ENCODE measurements around the gene FLNB. TPM values are rescaled to one million over a fixed set of nuclear protein-coding genes. Genes with fewer than 3 reads are reported as not detected.

FLNB gene
- total and polyA plus RNA-seq, 2 experiments from 2014 or later = 60.6 to 186 TPM

DNA sequence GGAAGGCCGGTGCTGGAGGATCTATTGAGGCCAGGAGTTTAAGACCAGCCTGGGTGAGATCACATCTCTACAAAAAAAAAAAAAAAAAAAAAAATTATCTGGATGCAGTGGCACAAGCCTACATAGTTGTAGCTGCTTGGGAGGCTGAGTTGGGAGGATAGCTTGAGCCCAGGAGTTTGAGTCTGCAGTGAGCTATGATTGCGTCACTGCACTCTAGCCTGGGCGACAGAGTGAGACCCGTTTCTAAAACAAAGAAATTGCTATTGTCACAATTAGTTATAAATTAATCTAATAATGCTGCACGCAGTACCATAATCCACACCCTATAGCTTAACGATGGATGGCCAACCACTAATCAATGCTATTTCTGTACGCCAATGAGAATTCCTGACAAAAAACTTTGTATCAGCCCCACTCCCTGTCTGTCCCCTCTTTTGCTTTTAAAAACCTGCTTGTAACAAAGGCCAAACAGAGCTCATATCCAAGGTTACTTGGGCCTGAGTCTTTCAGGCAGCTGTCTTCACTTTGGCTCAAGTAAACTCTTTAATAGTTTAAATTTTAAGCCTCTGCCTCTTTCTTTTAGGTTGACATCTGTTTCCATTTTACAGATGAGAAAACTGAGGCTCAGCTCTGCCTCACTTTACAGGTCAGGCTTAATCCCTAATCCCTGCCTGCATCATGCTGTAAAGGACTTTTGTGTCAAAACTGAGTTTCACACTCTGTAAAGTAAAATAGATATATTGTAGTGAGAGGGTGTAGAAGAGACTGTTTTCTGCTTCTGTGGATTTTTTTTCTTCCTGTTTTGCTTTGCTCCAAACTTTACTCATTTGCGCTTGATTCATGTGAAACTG is 10.9 kb downstream of the FLNB start:
- Histone ChIP-seq H3K27ac (no peak overlapping the region), H3K9me2 (ENCODE audit: insufficient read depth) (no peaks in the 10 kb centered on the region), H3K4me2 (ENCODE audit: unreplicated experiment) (no peak overlapping the region), H3K9me3 (ENCODE audit: low read depth) (no peaks in the 10 kb centered on the region), H3K9ac (no peak overlapping the region), H3K36me3 (ENCODE audit: low read depth) (no peaks in the 10 kb centered on the region), H3K4me3 (no peak overlapping the region), H3K27me3 (replicated peaks; ENCODE audit: insufficient read depth) (no peaks in the 10 kb centered on the region), H4K20me1 (ENCODE audit: insufficient read depth) (peaks cover 7% of the 10 kb centered on the region), H3K4me1 (ENCODE audit: insufficient read depth) (peaks cover 47% of the 10 kb centered on the region), H3K79me2 (ENCODE audit: insufficient read depth) (peaks cover 98% of the 10 kb centered on the region), H2AFZ (no peak overlapping the region), H3F3A (ENCODE audit: insufficient read depth) (peaks cover 27% of the 10 kb centered on the region; the same call in 1 of the 2 replicates)
- DNase-seq = no peak
- TF ChIP-seq EZH2 (IDR thresholded peaks at IDR 0.05; ENCODE audit: insufficient read depth, poor library complexity, severe bottlenecking) (no peak), EZH2phosphoT487 (IDR thresholded peaks at IDR 0.05; ENCODE audit: insufficient read depth, low read depth) (no peak)
- WGBS, 2 experiments (ENCODE audit: low coverage in 1 of 2, low lambda C conversion rate in 2 of 2, missing lambda C conversion rate in 2 of 2) = 85 to 87% methylated on average over 8 of the region's 8 CpGs
- in situ Hi-C loops (cut with MboI) = no loop called here

DNA sequence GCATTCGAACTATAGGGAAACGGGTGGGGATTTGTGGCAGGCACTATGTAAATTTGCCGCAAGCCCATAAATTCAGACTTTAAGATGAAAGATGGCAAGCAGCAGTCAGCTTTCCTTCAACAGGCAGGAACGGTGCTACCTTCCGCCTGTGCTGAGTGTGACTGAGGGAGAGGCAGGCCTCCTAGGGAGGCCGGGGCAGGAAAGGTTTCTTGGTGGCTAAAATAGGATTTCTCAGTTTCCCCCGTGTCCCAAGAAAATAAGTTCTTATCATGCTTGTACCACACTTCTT is 12.5 kb downstream of the FLNB start:
- H3K4me1 ChIP-seq (ENCODE audit: insufficient read depth) = peaks cover 37% of the 10 kb centered on the region
- no peaks in the 10 kb centered on the region for H3K27me3 ChIP-seq (replicated peaks; ENCODE audit: insufficient read depth)
- no peak overlapping the region for H3K9ac ChIP-seq
- in situ Hi-C loops (cut with MboI) = no loop called here
- TF ChIP-seq EZH2phosphoT487 (IDR thresholded peaks at IDR 0.05; ENCODE audit: insufficient read depth, low read depth) = no peak
- no peak for TF ChIP-seq EZH2 (IDR thresholded peaks at IDR 0.05; ENCODE audit: insufficient read depth, poor library complexity, severe bottlenecking)
- H3F3A ChIP-seq (ENCODE audit: insufficient read depth) = peaks cover 14% of the 10 kb centered on the region; the same call in 1 of the 2 replicates
- H3K9me3 ChIP-seq (ENCODE audit: low read depth) = no peaks in the 10 kb centered on the region
- peak overlapping the region; percentile 11 for H3K4me2 ChIP-seq (ENCODE audit: unreplicated experiment)
- H2AFZ ChIP-seq = no peak overlapping the region
- WGBS, 2 experiments (ENCODE audit: low coverage in 1 of 2, low lambda C conversion rate in 2 of 2, missing lambda C conversion rate in 2 of 2) = 45 to 52% methylated on average over 7 of the region's 7 CpGs
- no peak overlapping the region for H3K4me3 ChIP-seq
- H3K36me3 ChIP-seq (ENCODE audit: low read depth) = no peaks in the 10 kb centered on the region
- no peaks in the 10 kb centered on the region for H3K9me2 ChIP-seq (ENCODE audit: insufficient read depth)
- H3K27ac ChIP-seq = no peak overlapping the region
- no peak for DNase-seq
- peaks cover 10% of the 10 kb centered on the region; the same call in 1 of the 2 replicates for H4K20me1 ChIP-seq (ENCODE audit: insufficient read depth)
- H3K79me2 ChIP-seq (ENCODE audit: insufficient read depth) = peaks cover 100% of the 10 kb centered on the region

DNA sequence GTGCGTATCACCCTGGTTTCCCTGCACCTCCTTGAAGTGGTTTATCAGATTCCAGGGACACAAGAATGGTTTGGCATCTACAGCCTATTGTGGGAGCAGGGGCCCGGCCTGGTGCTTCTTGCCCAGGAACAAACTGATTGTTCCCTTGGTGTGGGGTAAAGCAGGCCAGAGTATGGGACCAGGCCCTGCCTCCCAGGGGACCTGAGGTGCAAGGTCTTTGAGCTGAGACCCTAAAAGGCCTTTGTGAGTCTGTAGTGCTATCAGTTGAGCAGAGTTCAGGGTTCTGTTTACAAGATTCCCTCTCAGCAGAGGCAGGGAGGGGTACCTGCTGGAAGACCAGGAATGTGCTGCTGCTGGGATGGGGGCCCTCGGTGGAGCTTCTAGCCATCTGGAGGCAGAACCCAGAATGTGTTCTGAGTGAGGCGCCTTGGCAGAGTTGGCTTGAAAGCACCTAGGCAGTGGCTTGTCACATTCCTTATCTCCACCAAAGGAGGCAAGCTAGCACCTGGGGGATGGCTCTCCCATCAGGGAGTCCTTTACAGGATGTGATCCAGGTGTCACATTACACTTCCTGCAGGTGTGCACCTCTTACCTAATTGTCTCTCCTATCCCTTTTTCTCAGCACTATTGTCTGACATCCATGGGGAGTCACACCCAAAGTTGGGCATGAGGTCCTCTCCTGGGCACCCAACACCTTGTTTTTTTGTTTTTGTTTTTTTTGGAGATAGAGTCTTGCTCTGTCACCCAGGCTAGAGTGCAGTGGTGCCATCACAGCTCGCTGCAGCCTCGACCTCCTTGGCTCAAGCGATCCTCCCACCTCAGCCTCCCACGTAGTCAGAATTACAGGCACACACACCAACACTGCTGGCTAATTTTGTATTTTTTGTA is 13.1 kb downstream of the FLNB start:
- Histone ChIP-seq H3K9me2 (ENCODE audit: insufficient read depth) (no peaks in the 10 kb centered on the region), H3K4me2 (ENCODE audit: unreplicated experiment) (no peak overlapping the region), H3K9ac (no peak overlapping the region), H3K36me3 (ENCODE audit: low read depth) (no peaks in the 10 kb centered on the region), H3K4me3 (no peak overlapping the region), H3K27ac (no peak overlapping the region), H3K79me2 (ENCODE audit: insufficient read depth) (peaks cover 100% of the 10 kb centered on the region), H2AFZ (no peak overlapping the region), H3K27me3 (replicated peaks; ENCODE audit: insufficient read depth) (no peaks in the 10 kb centered on the region), H3K9me3 (ENCODE audit: low read depth) (no peaks in the 10 kb centered on the region), H4K20me1 (ENCODE audit: insufficient read depth) (peaks cover 10% of the 10 kb centered on the region; the same call in 1 of the 2 replicates), H3K4me1 (ENCODE audit: insufficient read depth) (peaks cover 43% of the 10 kb centered on the region), H3F3A (ENCODE audit: insufficient read depth) (peaks cover 12% of the 10 kb centered on the region; the same call in 1 of the 2 replicates)
- 81 to 85% methylated on average over 8 of the region's 8 CpGs for WGBS, 2 experiments (ENCODE audit: low coverage in 1 of 2, low lambda C conversion rate in 2 of 2, missing lambda C conversion rate in 2 of 2)
- DNase-seq = no peak
- no peak for TF ChIP-seq EZH2phosphoT487 (IDR thresholded peaks at IDR 0.05; ENCODE audit: insufficient read depth, low read depth)
- TF ChIP-seq EZH2 (IDR thresholded peaks at IDR 0.05; ENCODE audit: insufficient read depth, poor library complexity, severe bottlenecking) = no peak
- in situ Hi-C loops (cut with MboI) = no loop called here

DNA sequence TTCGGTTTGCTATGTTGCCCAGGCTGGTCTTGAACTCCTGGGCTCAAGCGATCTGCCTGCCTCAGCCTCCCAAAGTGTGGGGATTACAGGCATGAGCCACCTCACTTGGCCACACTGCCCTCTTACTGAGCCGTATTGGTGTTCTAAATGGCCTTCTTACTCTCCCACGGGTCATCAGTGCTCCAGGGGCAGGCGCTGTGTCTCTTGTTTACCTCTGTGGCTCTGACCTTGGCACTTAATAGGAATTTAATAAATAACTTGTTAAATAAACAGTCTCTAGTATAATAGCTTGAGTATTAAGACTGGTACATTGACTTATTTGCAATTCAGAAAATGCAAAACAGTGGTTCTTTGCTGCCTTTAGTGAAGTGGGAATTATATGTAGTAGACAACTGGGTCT is 13.7 kb downstream of the FLNB start:
- Histone ChIP-seq H3K36me3 (ENCODE audit: low read depth) (no peaks in the 10 kb centered on the region), H4K20me1 (ENCODE audit: insufficient read depth) (peaks cover 10% of the 10 kb centered on the region; the same call in 1 of the 2 replicates), H2AFZ (no peak overlapping the region), H3K4me1 (ENCODE audit: insufficient read depth) (peaks cover 49% of the 10 kb centered on the region), H3K4me2 (ENCODE audit: unreplicated experiment) (no peak overlapping the region), H3F3A (ENCODE audit: insufficient read depth) (peaks cover 12% of the 10 kb centered on the region; the same call in 1 of the 2 replicates), H3K79me2 (ENCODE audit: insufficient read depth) (peaks cover 100% of the 10 kb centered on the region), H3K9ac (no peak overlapping the region), H3K9me2 (ENCODE audit: insufficient read depth) (no peaks in the 10 kb centered on the region), H3K9me3 (ENCODE audit: low read depth) (no peaks in the 10 kb centered on the region), H3K4me3 (no peak overlapping the region), H3K27ac (no peak overlapping the region), H3K27me3 (replicated peaks; ENCODE audit: insufficient read depth) (no peaks in the 10 kb centered on the region)
- WGBS, 2 experiments (ENCODE audit: low coverage in 1 of 2, low lambda C conversion rate in 2 of 2, missing lambda C conversion rate in 2 of 2) = 83 to 91% methylated on average over 5 of the region's 5 CpGs
- DNase-seq = no peak
- TF ChIP-seq EZH2 (IDR thresholded peaks at IDR 0.05; ENCODE audit: insufficient read depth, poor library complexity, severe bottlenecking) (no peak), EZH2phosphoT487 (IDR thresholded peaks at IDR 0.05; ENCODE audit: insufficient read depth, low read depth) (no peak)
- in situ Hi-C loops (cut with MboI) = no loop called here

All from GM23248 (cell line).